ENCODE measurements around the gene IRF5. TPM values are rescaled to one million over a fixed set of nuclear protein-coding genes. Genes with fewer than 3 reads are reported as not detected.

Gene IRF5, protein sequence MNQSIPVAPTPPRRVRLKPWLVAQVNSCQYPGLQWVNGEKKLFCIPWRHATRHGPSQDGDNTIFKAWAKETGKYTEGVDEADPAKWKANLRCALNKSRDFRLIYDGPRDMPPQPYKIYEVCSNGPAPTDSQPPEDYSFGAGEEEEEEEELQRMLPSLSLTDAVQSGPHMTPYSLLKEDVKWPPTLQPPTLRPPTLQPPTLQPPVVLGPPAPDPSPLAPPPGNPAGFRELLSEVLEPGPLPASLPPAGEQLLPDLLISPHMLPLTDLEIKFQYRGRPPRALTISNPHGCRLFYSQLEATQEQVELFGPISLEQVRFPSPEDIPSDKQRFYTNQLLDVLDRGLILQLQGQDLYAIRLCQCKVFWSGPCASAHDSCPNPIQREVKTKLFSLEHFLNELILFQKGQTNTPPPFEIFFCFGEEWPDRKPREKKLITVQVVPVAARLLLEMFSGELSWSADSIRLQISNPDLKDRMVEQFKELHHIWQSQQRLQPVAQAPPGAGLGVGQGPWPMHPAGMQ
- 1 to 10 TPM; 6.6 to 8.5 TPM for total RNA-seq
- long read RNA-seq, partial matches to known transcripts = 7 of 15 reads
- long read RNA-seq, other reads (novel, unspliced or antisense) = 7 of 15 reads

DNA sequence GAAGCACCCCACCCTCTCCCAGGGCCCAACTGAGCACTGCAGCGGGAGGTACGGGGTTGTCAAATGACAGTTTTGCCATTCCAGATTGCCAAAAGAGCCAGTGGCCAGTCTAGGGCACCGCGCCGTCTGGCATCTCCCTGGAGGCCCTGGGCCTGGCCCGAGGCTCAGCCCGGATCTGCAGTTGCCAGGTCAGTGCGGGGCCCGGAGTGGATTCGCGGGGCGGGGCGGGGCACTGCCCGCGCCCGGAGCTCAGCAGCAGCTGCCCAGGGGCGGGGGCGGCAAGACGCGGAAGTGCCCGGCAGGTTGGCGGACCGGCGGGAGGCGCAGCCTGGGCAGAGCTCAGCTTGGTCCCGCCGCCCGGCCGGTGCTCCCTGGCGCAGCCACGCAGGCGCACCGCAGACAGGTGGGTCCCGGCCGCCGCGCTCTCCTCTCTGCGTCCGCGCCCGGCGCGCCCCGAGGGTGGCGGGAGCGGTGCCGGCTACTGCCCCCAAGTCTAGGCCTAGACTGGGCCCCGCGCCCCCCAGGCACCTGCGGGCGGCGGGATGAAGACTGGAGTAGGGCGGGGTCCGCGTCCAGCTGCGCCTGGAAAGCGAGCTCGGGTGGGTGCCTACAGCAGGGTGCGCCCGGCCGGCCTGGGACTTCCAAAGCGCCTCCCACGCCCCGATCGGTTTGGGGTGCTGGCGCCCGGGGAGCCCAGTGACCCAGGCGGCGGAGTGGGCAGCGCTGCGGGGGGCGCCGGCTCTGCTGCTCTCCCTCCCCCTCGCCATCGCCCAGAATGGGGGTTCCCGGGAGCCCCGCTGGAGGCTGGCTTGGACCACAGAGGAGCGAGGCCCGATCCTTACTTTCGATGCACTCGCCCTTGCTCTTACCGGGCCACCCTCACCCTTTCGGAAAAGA is at the start of gene IRF5:
TSS of gene IRF5 (plus strand) at position 281 of the 897 bp plus-strand sequence. CDS start 4,155 bp downstream, outside the sequence.
- ATAC-seq = peak; percentile 89
- intact Hi-C loops (cut with DNase I, micrococcal nuclease) = no loop called here
- peak; percentile 85 for DNase-seq

DNA sequence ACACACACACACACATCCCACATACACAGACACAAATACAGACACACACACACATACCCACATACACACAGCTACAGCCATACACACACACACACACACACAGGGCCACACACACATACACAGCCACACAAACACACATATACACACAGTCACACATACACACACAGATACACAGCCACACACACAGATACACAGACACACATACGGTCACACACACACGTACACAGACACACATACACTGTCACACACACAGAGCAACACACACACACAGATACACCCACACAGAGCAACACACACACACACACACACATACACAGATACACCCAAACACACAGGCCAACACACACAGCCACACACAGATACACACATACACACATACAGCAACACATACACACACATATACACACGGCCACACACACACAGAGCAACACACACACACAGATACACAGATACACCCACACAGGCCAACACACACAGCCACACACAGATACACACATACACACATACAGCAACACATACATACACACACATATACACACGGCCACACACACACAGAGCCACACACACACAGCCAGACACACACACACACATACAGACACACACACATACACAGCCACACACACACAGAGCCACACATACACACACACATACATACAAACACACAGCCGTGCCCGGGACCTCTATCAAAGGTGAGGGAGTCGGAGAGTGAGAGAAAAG is 49.5 kb upstream of the IRF5 start:
- no peak for DNase-seq
- no peak for ATAC-seq
- intact Hi-C loops (cut with DNase I, micrococcal nuclease) = no loop called here

DNA sequence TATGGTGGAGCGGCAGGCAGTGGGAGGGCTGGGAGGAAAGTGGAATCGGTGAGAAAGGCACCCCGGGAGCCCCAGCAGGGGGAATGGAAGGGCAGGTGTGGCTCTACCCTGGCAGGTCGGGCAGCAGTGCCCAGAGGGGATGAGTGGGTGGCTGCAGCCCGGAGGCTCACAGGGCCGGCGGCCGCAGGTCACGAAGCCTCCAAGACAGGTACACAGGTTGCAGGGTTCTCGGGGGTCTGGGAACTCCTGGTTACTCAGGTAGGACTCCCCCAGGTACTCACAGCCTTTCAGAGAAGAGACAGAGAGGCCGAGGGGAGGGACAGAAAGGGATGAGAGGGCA is 49.0 kb upstream of the IRF5 start:
- ATAC-seq (no peak), DNase-seq (peak in 1 of 2 donors; percentile 19)
- intact Hi-C loops (cut with DNase I, micrococcal nuclease) = no loop called here

DNA sequence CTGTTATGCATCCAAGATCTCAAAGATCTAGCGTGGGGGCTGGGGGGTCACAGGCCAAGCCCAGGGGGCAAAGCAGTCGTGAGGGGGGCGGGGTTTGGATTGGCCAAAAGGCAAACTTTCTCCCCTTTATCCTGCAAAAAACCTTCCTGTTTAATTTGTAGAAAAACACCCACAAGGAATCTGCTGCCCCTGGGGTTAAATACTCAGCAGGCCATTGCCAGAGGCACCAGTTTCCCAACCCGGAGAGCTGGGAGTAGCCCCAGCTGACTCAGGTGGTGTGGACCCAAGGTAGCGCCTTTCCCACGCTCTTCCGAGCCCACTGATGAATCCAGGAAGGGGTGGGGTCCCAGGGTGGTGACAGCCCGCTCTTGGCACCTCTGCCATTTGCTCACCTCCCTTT is 48.6 kb upstream of the IRF5 start:
- intact Hi-C loops (cut with DNase I, micrococcal nuclease) = no loop called here
- no peak for ATAC-seq

DNA sequence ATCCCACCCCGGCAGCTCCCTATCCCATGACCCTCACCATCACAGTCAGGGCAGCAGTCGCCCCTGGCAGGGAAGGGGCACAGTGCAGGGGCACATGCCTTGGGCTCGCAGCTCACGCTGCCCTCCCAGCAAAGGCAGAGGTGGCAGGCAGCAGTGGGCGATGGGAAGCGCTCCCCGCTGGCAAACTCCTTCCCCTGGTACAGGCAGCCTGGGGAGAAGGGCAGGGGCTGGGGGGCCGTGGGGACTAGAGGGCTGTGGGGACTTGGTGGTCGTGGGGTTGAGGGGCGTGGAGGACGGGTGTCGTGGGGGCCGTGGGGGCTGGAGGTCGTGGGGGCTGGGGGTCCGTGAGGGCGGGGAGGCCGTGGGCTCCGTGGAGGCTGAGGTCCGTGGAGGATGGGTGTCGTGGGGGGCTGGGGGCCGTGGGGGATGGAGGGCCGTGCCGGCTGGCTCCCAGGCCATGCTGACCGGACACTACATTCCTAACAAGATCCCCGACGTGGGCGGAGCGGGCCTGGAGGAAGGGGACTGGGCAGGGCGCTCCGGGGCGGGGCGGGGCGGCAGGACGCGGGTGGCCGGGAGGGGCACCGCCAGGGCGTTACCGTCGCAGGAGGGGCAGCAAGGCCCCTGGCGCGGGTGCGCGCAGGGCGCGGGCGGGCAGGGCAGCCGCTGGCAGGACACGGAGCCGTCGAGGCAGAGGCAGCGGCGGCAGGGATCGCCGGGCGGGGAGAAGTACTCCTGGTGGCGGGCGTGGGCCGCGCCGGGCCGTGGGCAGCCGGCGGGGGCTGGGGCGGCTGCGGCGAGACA is 47.2 kb upstream of the IRF5 start:
- ATAC-seq (peak; percentile 72), DNase-seq (peak; percentile 66 to 72)
- intact Hi-C loops (cut with DNase I, micrococcal nuclease) = no loop called here

More for the DNA sequence above, 48.6 kb upstream of the IRF5 start:
- peak in 1 of 2 donors; percentile 15 for DNase-seq

DNA sequence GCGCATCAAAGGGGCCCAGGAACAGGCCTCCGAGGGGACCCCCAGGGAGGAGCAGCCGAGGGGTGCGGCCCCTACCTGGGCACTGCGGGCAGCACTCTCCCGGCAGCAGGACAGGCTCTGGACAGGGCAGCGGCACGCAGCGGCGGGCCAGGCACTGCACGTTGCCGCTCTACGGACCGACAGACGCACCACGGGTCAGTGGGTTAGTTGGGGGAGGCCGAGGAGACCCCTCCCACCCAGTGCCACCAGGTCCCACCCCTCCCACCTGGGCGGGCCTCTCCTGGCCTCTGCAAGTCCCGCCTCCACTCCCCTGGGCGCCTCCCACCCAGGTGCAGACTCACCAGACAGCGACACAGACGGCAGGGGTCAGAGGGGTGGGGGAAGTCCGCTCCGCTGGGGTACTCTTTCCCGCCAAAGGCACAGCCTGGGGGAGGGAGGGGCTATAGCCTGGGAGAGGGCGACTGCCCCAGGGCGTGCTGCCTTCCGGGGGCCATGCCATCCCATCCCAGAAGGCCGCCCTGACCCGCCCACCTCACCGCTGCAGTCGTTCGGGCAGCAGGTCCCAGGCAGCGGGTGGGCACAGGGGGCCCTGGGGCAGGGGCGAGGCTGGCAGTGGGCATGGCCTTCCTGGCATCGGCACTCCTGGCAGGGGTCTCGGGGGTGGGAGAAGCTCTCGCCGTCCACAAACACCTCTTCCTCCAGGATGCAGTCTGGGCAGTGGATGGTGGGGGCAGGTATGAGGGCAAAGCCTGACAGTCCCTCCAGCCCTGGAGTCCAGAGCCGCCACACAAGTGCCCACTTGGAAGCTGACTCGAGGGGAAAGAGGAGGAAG is 46.4 kb upstream of the IRF5 start:
- intact Hi-C loops (cut with DNase I, micrococcal nuclease) = no loop called here
- peak; percentile 31 for ATAC-seq
- peak in 1 of 2 donors; percentile 61 for DNase-seq

DNA sequence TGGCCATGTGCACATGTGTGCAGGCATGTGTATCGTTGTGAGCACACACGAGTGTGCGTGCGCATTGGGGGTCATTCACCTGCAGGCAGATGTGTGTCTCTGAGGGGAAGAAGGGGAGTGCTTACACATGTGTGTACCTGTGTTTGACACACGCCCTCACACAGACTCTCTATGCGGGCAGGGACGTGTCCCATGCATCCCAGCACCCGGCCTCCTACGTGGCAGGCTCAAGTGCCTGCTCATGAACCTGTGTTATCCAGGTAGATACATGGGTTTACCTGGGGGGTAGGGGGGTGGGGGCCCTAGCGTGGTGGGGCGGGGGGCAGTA is 45.8 kb upstream of the IRF5 start:
- intact Hi-C loops (cut with DNase I, micrococcal nuclease) = no loop called here
- ATAC-seq = no peak
- DNase-seq = peak in 1 of 2 donors; percentile 14

DNA sequence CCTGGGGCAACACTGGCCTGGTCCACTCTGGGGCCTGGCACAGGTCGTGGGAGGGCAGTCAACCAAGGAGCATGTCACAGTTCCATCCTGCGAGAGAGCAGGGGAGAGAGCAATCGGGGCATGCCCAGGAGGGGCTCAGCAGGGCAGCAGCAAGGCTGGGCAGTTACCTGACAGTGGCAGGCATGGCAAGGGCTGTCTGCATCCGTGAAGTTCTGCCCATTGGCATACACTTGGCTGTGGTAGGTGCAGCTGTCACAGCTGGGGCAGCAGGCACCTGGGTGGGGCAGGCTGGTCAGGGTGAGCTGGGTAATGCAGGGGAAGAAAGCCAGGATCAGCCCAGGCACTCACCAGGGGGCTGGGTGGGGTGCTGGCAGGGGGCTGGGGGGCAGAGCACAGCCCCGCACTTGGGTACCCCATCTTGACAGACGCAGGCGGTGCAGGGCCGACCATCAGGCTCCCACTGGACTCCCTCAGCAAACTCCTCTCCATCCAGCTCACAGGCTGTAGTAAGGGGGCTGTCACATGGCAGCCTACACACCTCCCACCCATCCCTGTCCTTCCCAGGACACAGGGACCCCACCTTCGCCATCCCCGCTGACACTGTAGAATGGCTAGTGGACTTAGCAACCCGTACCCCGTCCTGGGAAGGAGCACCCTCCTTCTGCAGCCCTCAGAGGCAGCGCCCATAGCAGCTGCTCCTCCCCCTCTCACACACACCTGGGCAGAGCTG is 45.0 kb upstream of the IRF5 start:
- DNase-seq (peak in 1 of 2 donors; percentile 45), ATAC-seq (peak; percentile 61)
- intact Hi-C loops (cut with DNase I, micrococcal nuclease) = no loop called here

DNA sequence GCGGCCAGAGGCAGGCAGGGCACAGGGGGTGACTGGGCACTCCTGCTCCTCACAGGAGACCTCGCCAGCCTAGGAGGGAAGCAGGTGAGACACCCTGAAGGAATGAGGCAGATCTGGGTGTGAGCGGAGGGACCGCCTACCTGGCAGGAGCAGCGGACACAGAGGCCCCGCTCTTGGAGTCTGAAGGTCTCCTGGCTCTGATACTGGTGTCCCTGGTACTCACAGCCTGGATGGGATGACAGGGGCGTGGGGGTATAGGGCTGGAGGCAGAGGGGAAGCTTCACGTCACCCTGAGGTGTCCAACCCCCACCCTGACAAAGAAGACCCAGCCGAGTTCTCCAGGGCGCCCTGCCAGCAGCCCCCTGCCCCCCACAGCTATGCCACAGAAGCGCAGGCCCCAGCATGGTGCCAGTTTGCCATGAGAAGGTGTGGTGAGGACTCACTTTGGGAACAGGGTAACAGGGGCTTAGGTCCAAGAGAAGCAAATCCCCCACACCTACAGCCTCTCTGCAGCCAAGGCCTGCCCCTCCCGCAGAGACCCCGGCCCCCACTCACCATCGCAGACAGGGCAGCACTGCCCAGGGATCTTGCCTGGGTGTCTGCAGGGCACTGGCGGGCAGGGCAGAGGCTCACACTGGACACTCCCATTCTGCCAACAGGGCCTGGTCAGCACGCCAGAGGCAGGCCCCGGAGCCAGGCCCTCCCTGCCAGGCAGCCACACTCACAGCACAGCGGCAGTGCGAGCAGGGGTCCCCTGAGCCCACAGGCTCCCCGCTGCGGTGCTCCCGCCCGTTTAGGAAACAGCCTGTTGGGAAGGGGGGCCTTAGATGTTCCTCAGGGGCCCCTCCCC is 44.3 kb upstream of the IRF5 start:
- intact Hi-C loops (cut with DNase I, micrococcal nuclease) = no loop called here
- DNase-seq = peak; percentile 32 to 63
- peak; percentile 62 for ATAC-seq

DNA sequence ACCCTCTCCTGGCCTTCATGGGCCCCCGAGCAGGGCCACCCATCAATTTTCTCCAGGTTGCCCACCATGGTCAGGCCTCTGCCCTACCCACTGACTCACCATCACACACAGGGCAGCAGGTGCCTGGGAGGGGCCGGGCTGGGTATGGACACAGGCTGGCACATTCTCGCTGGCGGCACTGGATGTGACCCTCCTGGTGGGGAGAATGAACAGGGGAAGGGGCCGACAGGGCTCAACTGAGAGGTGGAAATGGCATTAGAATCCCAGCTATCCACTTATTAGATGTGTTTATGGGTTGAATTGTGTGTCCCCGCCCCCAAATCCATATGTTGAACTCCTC is 43.7 kb upstream of the IRF5 start:
- ATAC-seq = no peak
- peak in 1 of 2 donors; percentile 22 for DNase-seq
- intact Hi-C loops (cut with DNase I, micrococcal nuclease) = no loop called here

DNA sequence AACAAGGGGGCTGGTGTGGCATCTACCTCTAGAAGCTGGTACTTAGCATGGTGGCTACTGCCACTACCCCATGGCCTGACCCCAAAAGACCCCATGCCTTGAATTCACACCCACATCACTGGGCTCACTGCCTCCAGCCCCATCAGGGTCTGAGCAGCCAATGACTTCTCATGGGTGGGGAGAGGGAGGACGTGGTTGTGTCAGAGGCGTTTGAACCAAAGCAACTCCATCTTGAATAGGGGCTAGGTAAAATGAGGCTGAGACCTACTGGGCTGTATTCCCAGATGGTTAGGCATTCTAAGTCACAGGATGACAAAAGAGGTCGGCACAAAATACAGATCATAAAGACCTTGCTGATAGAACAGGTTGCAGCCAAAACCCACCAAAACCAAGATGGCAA is 42.4 kb upstream of the IRF5 start:
- no peak for DNase-seq
- ATAC-seq = no peak
- intact Hi-C loops (cut with DNase I, micrococcal nuclease) = no loop called here

DNA sequence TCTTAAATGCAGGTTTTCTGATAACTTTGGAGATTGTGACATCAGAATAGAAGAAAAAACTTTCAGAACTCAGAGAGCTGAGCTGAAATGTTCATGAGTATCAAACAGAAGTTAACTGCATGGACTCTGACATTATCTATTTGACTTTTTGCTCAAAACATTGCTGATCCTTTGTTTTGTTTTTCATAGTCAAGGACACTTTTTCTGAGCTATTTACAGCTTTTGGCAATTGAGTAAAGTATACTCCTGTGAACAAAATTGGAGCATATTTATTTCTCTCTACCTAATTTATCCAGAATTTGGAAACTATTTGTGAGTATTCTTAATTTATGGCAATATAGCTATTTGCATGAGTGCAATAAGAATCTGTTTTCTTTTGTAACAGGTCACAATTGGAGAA is 38.3 kb upstream of the IRF5 start:
- intact Hi-C loops (cut with DNase I, micrococcal nuclease) = no loop called here
- DNase-seq (no peak), ATAC-seq (no peak)

DNA sequence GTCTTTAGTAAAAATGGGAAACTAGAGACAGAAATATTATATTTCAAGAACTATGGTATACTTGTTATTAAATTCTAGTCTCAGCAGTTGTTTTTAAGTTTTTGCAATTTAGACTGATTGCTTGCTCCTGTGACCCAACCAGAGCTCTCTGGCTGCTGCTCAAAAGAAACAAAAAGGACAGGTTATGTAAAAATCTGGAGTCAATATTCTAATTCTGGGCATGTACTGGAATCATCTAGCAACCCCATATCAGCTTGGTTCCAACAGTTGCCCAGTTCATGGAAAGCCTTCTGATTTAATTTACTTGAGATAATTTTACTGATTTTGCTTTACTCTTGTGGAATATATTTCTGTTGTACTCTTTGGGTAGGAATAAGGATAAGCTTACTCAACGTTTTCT is 37.5 kb upstream of the IRF5 start:
- DNase-seq = no peak
- intact Hi-C loops (cut with DNase I, micrococcal nuclease) = no loop called here
- ATAC-seq = no peak

DNA sequence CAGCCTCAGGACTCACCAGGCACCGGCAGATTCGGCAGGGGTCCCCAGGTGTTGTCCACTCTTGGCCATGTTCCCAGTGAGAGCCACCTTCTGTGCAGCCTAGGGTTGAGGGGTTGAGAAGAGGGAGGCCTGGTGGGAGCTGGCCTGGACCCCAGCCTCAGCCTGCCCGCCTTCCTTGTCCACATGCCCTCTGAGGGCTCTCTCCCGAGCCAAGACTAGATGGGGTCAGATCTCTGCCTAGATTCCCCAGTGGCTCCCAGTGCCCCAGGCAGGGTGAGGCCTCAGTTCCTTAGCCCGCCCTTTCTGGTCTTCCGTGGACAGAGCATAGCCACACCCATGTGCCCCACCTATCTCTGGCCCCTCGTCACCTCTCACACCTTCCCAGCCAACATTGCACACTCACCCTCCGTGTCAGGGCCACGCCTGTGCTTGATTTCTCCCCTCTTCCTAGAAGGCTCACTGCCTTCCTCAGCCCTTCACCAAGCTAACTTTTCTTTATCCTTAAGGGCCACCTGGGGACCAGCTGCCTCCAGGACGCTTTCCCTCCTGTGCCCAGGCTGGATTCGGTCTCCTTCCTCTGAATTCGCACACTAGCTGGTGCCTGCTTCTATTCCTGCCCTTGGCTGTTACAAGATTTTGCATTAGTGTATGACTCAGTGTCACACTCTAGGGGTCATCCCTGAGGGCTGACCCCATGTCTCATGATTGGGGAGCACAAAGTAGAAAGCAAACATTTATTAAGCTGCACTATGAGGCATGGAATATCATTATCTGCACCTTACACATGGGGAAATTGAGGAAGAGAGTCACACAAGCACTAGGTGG is 34.8 kb upstream of the IRF5 start:
- DNase-seq (peak; percentile 53 to 59), ATAC-seq (peak; percentile 92)
- intact Hi-C loops (cut with DNase I, micrococcal nuclease) = no loop called here

DNA sequence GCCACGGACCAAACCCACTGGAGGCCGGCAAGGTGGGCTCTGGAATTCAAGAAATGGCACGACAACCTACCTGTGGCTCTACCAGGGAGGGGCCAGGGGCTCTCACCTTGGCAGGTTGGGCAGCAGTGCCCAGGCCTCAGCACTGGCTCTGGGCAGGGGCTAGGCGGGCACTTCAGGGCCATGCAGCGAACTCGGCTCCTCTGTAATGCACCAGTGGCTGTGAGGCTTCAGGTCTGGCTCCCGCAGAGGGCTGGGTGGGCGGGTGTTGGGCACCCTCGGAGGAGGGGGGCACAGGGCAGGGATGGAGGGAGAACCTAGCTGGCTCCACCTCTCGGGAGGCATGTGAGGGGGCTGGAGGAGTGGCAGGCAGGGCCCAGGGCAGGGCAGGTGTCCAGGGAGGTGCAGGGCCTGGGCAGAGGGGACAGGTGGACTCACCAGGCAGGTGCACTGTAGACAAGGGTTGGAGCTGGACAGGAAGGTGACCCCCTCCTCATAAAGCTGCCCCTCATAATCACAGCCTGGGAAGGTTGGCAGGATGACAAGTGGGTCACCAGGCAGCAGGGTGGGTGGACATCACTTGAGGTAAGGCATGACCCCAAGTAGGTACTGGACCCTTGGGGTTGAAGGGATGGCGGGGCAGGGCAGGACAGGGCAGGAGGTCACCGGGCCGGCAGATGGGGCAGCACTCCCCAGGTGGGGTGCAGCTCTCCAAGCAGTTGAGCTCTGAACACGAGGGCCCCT is 33.9 kb upstream of the IRF5 start:
- DNase-seq (peak in 1 of 2 donors; percentile 23), ATAC-seq (no peak)
- intact Hi-C loops (cut with DNase I, micrococcal nuclease) = no loop called here
